HepG2 (cell line): ENCODE measurements around the gene LRPPRC. TPM values are rescaled to one million over a fixed set of nuclear protein-coding genes. Genes with fewer than 3 reads are reported as not detected.
A peak's percentile ranks its signal among the peaks of the same experiment; 100 is the strongest.

Experiments used
- AKAP8 ChIP-seq: sonication (generic); formaldehyde crosslinking; IDR thresholded peaks from 2 replicates; pipeline ENCODE4 v1.5.1; 2020; ENCODE audit warnings: mild to moderate bottlenecking, missing genetic modification reagents
- ARNT2 ChIP-seq: sonication (generic); formaldehyde crosslinking; IDR thresholded peaks from 2 replicates; pipeline ENCODE4 v1.8.0; 2022; ENCODE audit warnings: mild to moderate bottlenecking, low read depth, missing genetic modification reagents, moderate library complexity
- BHLHE40 ChIP-seq: IDR thresholded peaks from 2 replicates; pipeline ENCODE4 v1.6.1; 2011; ENCODE audit warnings: low read length, improper control_type of control experiment
- ISX ChIP-seq: sonication (generic); formaldehyde crosslinking; conservative IDR thresholded peaks from 2 replicates; pipeline ENCODE4 v1.5.0; 2020; ENCODE audit warnings: missing genetic modification reagents
- JARID2 ChIP-seq: sonication (generic); formaldehyde crosslinking; IDR thresholded peaks from 2 replicates; pipeline ENCODE4 v1.8.1; 2023; ENCODE audit warnings: missing genetic modification reagents, inconsistent platforms; ENCODE audit not compliant: insufficient replicate concordance
- MATR3 ChIP-seq: sonication (generic); formaldehyde crosslinking; IDR thresholded peaks from 2 replicates; pipeline ENCODE4 v1.4.0; 2020; ENCODE audit warnings: missing genetic modification reagents
- MBD4 ChIP-seq: IDR thresholded peaks from 2 replicates; pipeline ENCODE4 v1.6.1; 2012; ENCODE audit warnings: low read length, inconsistent platforms, borderline replicate concordance
- MLX ChIP-seq: IDR thresholded peaks from 2 replicates; pipeline ENCODE4 v1.6.1; 2016
- PTBP1 ChIP-seq: fragments of 200-400 bp; formaldehyde crosslinking; IDR thresholded peaks from 2 replicates; pipeline ENCODE4 v1.6.1; 2018; ENCODE audit warnings: low read length, low read depth; ENCODE audit not compliant: poor library complexity, severe bottlenecking
- THYN1 ChIP-seq: sonication (generic); formaldehyde crosslinking; IDR thresholded peaks from 2 replicates; pipeline ENCODE4 v1.8.1; 2023; ENCODE audit warnings: low read depth, mild to moderate bottlenecking, moderate library complexity, missing genetic modification reagents, borderline replicate concordance
- ZNF138 ChIP-seq: sonication (generic); formaldehyde crosslinking; IDR thresholded peaks from 2 replicates; pipeline ENCODE4 v1.5.0; 2020; ENCODE audit warnings: mild to moderate bottlenecking, low read depth, missing genetic modification reagents
- ZNF253 ChIP-seq: sonication (generic); formaldehyde crosslinking; IDR thresholded peaks from 2 replicates; pipeline ENCODE4 v1.8.0; 2022; ENCODE audit warnings: mild to moderate bottlenecking, missing genetic modification reagents, borderline replicate concordance
- ZNF281 ChIP-seq: sonication (generic); formaldehyde crosslinking; IDR thresholded peaks from 2 replicates; pipeline ENCODE4 v1.4.0; 2020; ENCODE audit warnings: missing genetic modification reagents, borderline replicate concordance
- ZNF326 ChIP-seq: sonication (generic); formaldehyde crosslinking; IDR thresholded peaks from 2 replicates; pipeline ENCODE4 v1.4.0; 2020; ENCODE audit warnings: missing genetic modification reagents, borderline replicate concordance
- ZNF33A ChIP-seq: sonication (generic); formaldehyde crosslinking; IDR thresholded peaks from 2 replicates; pipeline ENCODE4 v1.5.1; 2020; ENCODE audit warnings: missing genetic modification reagents, mild to moderate bottlenecking, moderate library complexity, borderline replicate concordance
- ZNF432 ChIP-seq: sonication (generic); formaldehyde crosslinking; IDR thresholded peaks from 2 replicates; pipeline ENCODE4 v1.5.0; 2020; ENCODE audit warnings: missing genetic modification reagents, mild to moderate bottlenecking, borderline replicate concordance
- ZNF570 ChIP-seq: sonication (generic); formaldehyde crosslinking; IDR thresholded peaks from 2 replicates; pipeline ENCODE4 v1.4.0; 2020; ENCODE audit warnings: mild to moderate bottlenecking, missing genetic modification reagents, borderline replicate concordance
- ZNF891 ChIP-seq: sonication (generic); formaldehyde crosslinking; IDR thresholded peaks from 2 replicates; pipeline ENCODE4 v1.5.0; 2020; ENCODE audit warnings: mild to moderate bottlenecking, missing genetic modification reagents
- ZSCAN25 ChIP-seq: sonication (generic); formaldehyde crosslinking; IDR thresholded peaks from 2 replicates; pipeline ENCODE4 v1.8.0; 2022; ENCODE audit warnings: mild to moderate bottlenecking, missing genetic modification reagents
- polyA plus RNA-seq, 8 experiments: library from polyadenylated mRNA; depleted of rRNA in 3 of 8; stranded (reverse) in 7 of 8; unstranded in 1 of 8; fragments of >200 nt; fragmentation: Illumina TruSeq in 4 of 8; extraction: Trizol in 4 of 8; gene quantifications; 2 replicates each; pipeline versions ENCODE4 v1.2.1 to v1.2.3, GENCODE V29; 2011 to 2016; ENCODE audit warnings: low read depth in 4 of 8, missing spikeins in 1 of 8, mixed read lengths in 1 of 8; ENCODE audit not compliant: insufficient read depth in 1 of 8
- total RNA-seq, 5 experiments: library from RNA; depleted of rRNA; stranded (reverse); fragments of >200 nt; fragmentation: Illumina TruSeq; extraction: Trizol; gene quantifications; 2 replicates each; pipeline ENCODE4 v1.2.3, GENCODE V29; 2016; ENCODE audit warnings: low read depth in 1 of 5
- TF ChIP-seq, protein P1 (sequence below): sonication (generic); formaldehyde crosslinking; IDR thresholded peaks from 2 replicates; pipeline ENCODE4 v1.4.0; 2020; ENCODE audit warnings: missing genetic modification reagents; ENCODE audit errors: not compliant biosample characterization
- TF ChIP-seq, protein P2 (sequence below): sonication (generic); formaldehyde crosslinking; IDR thresholded peaks from 2 replicates; pipeline ENCODE4 v1.4.0; 2020; ENCODE audit warnings: missing genetic modification reagents
- TF ChIP-seq, protein P3 (sequence below): sonication (generic); formaldehyde crosslinking; IDR thresholded peaks from 2 replicates; pipeline ENCODE4 v1.4.0; 2020; ENCODE audit warnings: missing genetic modification reagents

The LRPPRC gene
- total and polyA plus RNA-seq, 2 of the 13 experiments (the other 11 are each of a cell fraction or from before 2014, with no cell fraction given): 117 to 167 TPM

GRCh38 chr2:44016282-44016681 is 20.5 kb upstream of the LRPPRC start (continued):
- TF ChIP-seq ZNF253 (CRISPR knock-in tag): no peak
- no peak for TF ChIP-seq ZNF432 (CRISPR knock-in tag)
- TF ChIP-seq, protein P1, sequence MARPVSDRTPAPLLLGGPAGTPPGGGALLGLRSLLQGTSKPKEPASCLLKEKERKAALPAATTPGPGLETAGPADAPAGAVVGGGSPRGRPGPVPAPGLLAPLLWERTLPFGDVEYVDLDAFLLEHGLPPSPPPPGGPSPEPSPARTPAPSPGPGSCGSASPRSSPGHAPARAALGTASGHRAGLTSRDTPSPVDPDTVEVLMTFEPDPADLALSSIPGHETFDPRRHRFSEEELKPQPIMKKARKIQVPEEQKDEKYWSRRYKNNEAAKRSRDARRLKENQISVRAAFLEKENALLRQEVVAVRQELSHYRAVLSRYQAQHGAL: peak; percentile 81
- TF ChIP-seq ISX (CRISPR knock-in tag): no peak; the same call in 1 of the 2 replicates
- no peak for TF ChIP-seq ZNF326 (CRISPR knock-in tag)
- peak; percentile 59; the same call in 1 of the 2 replicates for TF ChIP-seq MLX (CRISPR knock-in tag)
- no peak for TF ChIP-seq ZNF138 (CRISPR knock-in tag)
- TF ChIP-seq MATR3 (CRISPR knock-in tag): no peak
- TF ChIP-seq AKAP8: no peak
- no peak for TF ChIP-seq ZNF570 (CRISPR knock-in tag)
- TF ChIP-seq ZNF281 (CRISPR knock-in tag): peak; percentile 80
- no peak for TF ChIP-seq MBD4
- no peak for TF ChIP-seq ZNF33A (CRISPR knock-in tag)
- TF ChIP-seq ZNF891 (CRISPR knock-in tag): no peak
- peak; percentile 64 for TF ChIP-seq JARID2 (CRISPR knock-in tag)
- TF ChIP-seq ARNT2 (CRISPR knock-in tag): peak; percentile 86
- TF ChIP-seq BHLHE40: no peak
- TF ChIP-seq, protein P2, sequence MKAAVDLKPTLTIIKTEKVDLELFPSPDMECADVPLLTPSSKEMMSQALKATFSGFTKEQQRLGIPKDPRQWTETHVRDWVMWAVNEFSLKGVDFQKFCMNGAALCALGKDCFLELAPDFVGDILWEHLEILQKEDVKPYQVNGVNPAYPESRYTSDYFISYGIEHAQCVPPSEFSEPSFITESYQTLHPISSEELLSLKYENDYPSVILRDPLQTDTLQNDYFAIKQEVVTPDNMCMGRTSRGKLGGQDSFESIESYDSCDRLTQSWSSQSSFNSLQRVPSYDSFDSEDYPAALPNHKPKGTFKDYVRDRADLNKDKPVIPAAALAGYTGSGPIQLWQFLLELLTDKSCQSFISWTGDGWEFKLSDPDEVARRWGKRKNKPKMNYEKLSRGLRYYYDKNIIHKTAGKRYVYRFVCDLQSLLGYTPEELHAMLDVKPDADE (CRISPR knock-in tag): peak; percentile 87
- TF ChIP-seq THYN1 (CRISPR knock-in tag): no peak
- no peak; the same call in 1 of the 2 replicates for TF ChIP-seq ZSCAN25 (CRISPR knock-in tag)
- TF ChIP-seq, protein P3, sequence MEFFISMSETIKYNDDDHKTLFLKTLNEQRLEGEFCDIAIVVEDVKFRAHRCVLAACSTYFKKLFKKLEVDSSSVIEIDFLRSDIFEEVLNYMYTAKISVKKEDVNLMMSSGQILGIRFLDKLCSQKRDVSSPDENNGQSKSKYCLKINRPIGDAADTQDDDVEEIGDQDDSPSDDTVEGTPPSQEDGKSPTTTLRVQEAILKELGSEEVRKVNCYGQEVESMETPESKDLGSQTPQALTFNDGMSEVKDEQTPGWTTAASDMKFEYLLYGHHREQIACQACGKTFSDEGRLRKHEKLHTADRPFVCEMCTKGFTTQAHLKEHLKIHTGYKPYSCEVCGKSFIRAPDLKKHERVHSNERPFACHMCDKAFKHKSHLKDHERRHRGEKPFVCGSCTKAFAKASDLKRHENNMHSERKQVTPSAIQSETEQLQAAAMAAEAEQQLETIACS (CRISPR knock-in tag): no peak
- TF ChIP-seq PTBP1: no peak
